Measurements from ENCODE around the gene AGRN.
A peak's percentile ranks its signal among the peaks of the same experiment; 100 is the strongest.
"Not testable (repeated sequence)": the region's sequence is repeated elsewhere in the genome, so short reads cannot be mapped to it uniquely, and the experiment has no call there.

AGRN gene

GRCh38 chr1:1020000-1020404 is at the start of gene AGRN:
Gene AGRN (plus strand): TSS chr1:1020120. CDS start chr1:1020173, 53 bp downstream.
- Mint-ChIP-seq H3K36me3 (ENCODE audit: low read depth) (peaks cover 7% of the 10 kb centered on the region), H3K27me3 (ENCODE audit: low read depth) (peaks cover 10% of the 10 kb centered on the region), H3K27ac (peak within 1 kb of the TSS; percentile 20), H3K4me1 (ENCODE audit: low read depth) (peaks cover 13% of the 10 kb centered on the region), H3K9me3 (no peaks in the 10 kb centered on the region), H3K4me3 (peak within 1 kb of the TSS; percentile 60)

DNA sequence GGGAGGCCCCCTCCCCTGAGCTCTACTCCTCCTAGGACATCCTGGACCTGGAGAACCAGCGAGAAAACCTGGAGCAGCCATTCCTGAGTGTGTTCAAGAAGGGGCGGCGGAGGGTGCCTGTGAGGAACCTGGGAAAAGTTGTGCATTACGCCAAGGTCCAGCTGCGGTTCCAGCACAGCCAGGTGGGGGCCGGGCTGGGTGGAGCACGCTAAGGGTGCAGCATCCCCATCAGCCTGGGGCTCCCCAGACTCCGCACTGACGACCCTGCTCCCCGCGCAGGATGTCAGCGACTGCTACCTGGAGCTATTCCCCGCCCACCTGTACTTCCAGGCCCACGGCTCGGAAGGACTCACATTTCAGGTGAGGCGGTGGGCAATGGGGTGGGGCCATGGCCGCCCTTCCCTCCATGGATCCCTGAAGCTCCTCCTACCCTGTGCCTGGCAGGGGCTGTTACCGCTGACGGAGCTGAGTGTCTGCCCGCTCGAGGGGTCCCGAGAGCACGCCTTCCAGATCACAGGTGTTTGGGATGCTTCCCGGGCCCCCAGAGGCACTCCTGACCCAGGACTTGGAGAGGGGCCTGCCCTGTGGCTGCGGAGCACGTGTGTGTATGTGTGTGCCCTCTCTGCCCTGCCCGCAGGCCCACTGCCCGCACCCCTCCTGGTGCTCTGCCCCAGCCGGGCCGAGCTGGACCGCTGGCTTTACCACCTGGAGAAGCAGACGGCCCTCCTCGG is 49.5 kb upstream of the AGRN start:
- H3K27me3 Mint-ChIP-seq (ENCODE audit: low read depth): peaks cover 10% of the 10 kb centered on the region
- H3K36me3 Mint-ChIP-seq (ENCODE audit: low read depth): peaks cover 1% of the 10 kb centered on the region
- H3K27ac Mint-ChIP-seq: no peak overlapping the region
- H3K4me3 Mint-ChIP-seq: no peak overlapping the region
- H3K4me1 Mint-ChIP-seq (ENCODE audit: low read depth): no peaks in the 10 kb centered on the region
- H3K9me3 Mint-ChIP-seq: no peaks in the 10 kb centered on the region

GRCh38 chr1:970973-971730 is 48.8 kb upstream of the AGRN start:
- Mint-ChIP-seq H3K4me1 (ENCODE audit: low read depth) (peaks cover 4% of the 10 kb centered on the region), H3K4me3 (no peak overlapping the region), H3K27ac (no peak overlapping the region), H3K9me3 (no peaks in the 10 kb centered on the region), H3K27me3 (ENCODE audit: low read depth) (peaks cover 15% of the 10 kb centered on the region), H3K36me3 (ENCODE audit: low read depth) (no peaks in the 10 kb centered on the region)

GRCh38 chr1:971751-972506 is 48.0 kb upstream of the AGRN start:
- Mint-ChIP-seq H3K9me3 (no peaks in the 10 kb centered on the region), H3K27me3 (ENCODE audit: low read depth) (peaks cover 15% of the 10 kb centered on the region), H3K36me3 (ENCODE audit: low read depth) (no peaks in the 10 kb centered on the region), H3K4me3 (no peak overlapping the region), H3K27ac (no peak overlapping the region), H3K4me1 (ENCODE audit: low read depth) (peaks cover 4% of the 10 kb centered on the region)

- H3K9me3 Mint-ChIP-seq: no peaks in the 10 kb centered on the region
- peaks cover 15% of the 10 kb centered on the region for H3K27me3 Mint-ChIP-seq (ENCODE audit: low read depth)
- no peak overlapping the region for H3K4me3 Mint-ChIP-seq
- H3K36me3 Mint-ChIP-seq (ENCODE audit: low read depth): no peaks in the 10 kb centered on the region
- no peak overlapping the region for H3K27ac Mint-ChIP-seq
- peaks cover 4% of the 10 kb centered on the region for H3K4me1 Mint-ChIP-seq (ENCODE audit: low read depth)
Measured at GRCh38 chr1:972726-973458, 47.0 kb upstream of the AGRN start.

DNA sequence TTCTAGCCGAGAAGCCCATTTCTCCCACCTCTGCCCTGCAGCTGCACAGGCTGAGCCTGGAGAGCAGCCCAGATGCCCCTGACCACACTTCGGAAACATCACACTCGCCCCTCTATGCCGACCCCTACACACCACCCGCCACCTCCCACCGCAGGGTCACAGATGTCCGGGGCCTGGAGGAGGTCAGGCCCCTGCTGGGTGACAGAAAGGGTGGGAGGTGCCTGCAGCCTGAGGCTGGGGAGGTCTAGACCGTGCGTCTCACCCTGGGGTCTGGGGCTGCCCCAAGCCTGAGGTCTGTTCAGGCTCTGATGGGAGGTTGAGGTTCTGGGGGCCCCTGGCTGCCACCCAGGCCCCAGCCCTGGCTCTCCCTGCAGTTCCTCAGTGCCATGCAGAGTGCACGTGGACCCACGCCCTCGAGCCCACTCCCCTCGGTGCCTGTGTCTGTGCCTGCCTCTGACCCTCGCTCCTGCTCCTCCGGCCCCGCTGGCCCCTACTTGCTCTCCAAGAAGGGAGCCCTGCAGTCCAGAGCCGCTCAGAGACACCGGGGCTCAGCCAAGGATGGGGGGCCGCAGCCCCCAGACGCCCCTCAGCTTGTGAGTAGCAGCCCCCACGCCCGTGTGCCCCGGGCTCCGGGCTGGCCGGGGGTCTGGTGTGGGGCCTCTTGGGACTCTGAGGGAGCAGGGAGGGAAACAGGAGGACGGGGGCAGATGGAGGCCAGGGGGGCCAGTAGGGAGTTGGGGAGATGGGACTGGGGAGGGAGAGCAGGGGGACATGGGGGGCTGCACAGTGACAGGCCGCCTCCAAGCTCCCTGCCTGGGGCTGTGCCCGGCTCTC is 46.2 kb upstream of the AGRN start:
- H3K9me3 Mint-ChIP-seq: no peaks in the 10 kb centered on the region
- peaks cover 7% of the 10 kb centered on the region for H3K4me1 Mint-ChIP-seq (ENCODE audit: low read depth)
- H3K27me3 Mint-ChIP-seq (ENCODE audit: low read depth): peaks cover 10% of the 10 kb centered on the region
- H3K36me3 Mint-ChIP-seq (ENCODE audit: low read depth): no peaks in the 10 kb centered on the region
- no peak overlapping the region for H3K4me3 Mint-ChIP-seq
- H3K27ac Mint-ChIP-seq: no peak overlapping the region

DNA sequence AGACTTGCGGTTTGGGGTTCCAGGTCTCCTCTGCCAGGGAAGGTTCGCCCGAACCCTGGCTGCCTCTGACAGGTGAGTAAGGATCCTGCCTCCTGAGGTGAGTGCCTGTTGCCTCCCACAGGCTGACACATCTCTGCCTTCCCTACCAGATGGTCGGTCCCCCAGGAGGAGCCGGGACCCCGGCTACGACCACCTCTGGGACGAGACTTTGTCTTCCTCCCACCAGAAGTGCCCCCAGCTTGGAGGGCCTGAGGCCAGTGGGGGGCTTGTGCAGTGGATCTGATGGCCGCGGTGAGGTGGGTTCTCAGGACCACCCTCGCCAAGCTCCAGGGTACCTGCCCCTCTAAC is 45.7 kb upstream of the AGRN start:
- Mint-ChIP-seq H3K9me3 (no peaks in the 10 kb centered on the region), H3K4me3 (no peak overlapping the region), H3K4me1 (ENCODE audit: low read depth) (peaks cover 7% of the 10 kb centered on the region), H3K27ac (no peak overlapping the region), H3K27me3 (ENCODE audit: low read depth) (peaks cover 10% of the 10 kb centered on the region), H3K36me3 (ENCODE audit: low read depth) (no peaks in the 10 kb centered on the region)

DNA sequence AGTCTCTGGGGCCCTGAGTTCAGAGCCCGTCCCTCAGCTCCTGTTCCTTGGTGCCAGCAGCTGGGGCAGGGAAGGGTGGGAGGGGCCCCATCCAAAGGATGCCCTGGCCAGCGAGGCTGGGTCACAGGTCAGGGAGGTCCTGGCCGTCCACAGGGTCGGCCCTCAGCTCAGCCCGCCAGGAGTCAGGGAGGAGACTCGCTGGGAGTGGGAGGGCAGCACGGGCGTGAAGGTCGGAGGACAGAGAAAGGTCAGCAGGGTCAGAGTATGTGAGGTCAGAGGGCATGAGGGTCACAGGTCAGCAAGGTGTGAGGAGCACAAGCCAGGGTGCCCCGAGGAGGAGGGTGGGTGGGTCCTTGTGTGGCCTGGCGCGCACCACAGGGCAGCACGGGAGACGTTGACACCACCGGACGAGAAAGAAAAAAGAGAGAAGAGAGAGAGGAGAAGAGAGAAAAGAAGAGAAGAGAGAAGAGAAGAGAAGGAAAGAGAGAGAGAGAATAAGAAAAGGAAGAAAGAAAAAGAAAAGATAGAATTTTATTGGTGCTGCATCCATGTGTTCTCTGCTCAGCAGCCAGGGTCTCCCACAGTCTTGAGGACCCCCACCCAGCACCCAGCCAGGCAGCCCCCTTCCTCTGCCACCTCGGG is 45.1 kb upstream of the AGRN start:
- no peak overlapping the region for H3K27ac Mint-ChIP-seq
- H3K4me3 Mint-ChIP-seq: no peak overlapping the region
- H3K4me1 Mint-ChIP-seq (ENCODE audit: low read depth): peaks cover 7% of the 10 kb centered on the region
- H3K27me3 Mint-ChIP-seq (ENCODE audit: low read depth): peaks cover 6% of the 10 kb centered on the region
- no peaks in the 10 kb centered on the region for H3K9me3 Mint-ChIP-seq
- no peaks in the 10 kb centered on the region for H3K36me3 Mint-ChIP-seq (ENCODE audit: low read depth)

DNA sequence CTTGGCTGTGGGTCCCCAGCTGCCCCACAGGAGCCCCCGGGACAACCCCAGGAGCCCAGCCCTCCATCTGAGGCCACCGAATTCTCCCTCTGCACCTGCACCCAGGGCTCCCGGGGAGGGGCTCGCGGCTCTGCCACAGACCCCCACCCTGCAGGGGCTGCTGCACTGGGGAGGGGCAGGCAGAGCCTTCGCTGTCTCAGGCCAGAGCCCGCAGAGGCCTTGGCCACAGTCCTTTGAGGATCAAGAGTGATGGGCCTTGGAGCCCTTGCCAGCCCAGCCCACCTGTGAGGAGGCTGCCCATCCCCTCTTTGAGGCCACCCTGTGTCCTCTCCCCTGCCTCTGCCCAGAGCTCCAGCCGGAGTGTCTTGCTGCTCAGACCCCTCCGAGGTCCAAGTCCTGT is 44.6 kb upstream of the AGRN start:
- no peaks in the 10 kb centered on the region for H3K9me3 Mint-ChIP-seq
- H3K4me1 Mint-ChIP-seq (ENCODE audit: low read depth): peaks cover 7% of the 10 kb centered on the region
- peaks cover 5% of the 10 kb centered on the region for H3K27me3 Mint-ChIP-seq (ENCODE audit: low read depth)
- H3K36me3 Mint-ChIP-seq (ENCODE audit: low read depth): no peaks in the 10 kb centered on the region
- H3K27ac Mint-ChIP-seq: no peak overlapping the region
- no peak overlapping the region for H3K4me3 Mint-ChIP-seq

DNA sequence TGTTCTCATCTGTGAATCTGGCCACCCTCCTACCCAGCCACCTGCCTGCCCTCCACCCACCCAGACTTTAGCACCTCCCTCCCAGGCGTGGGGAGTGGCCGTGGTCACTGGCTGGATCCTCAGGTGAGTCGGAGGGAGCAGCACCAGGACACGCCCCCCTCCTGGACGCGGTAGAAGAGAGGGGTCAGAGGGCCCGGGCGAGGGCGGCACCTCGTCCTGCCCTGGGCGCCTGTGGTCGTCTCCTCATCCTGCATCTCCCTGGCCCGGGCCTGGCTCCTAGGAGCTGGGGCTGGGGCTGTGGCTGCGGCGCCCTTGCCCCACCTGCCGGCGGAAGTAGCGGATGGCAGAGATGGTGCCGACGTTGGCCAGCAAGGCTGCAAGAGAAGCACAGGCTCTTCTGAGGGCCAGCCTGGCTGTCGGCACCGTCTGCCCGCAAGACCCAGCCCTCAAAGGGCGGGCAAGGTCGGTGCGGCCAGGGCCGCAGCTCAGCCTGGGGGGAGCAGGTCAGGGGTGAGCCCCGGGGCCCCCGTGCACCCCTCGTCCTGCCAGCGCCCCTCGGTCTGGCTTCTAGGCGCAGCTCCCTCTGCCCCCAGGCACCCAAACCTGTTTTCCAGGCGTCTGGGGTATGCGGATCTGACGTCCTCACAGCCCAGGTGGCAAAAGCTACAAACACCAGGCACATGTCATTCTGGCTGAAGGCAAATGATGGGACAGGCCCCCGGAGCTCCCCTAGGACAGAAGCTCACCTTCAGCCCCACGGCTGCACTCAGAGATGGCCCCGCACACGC is 43.8 kb upstream of the AGRN start:
- H3K4me1 Mint-ChIP-seq (ENCODE audit: low read depth): peaks cover 7% of the 10 kb centered on the region
- peaks cover 5% of the 10 kb centered on the region for H3K27me3 Mint-ChIP-seq (ENCODE audit: low read depth)
- H3K4me3 Mint-ChIP-seq: peak overlapping the region; percentile 49
- H3K36me3 Mint-ChIP-seq (ENCODE audit: low read depth): no peaks in the 10 kb centered on the region
- no peak overlapping the region for H3K27ac Mint-ChIP-seq
- no peaks in the 10 kb centered on the region for H3K9me3 Mint-ChIP-seq

- H3K4me1 Mint-ChIP-seq (ENCODE audit: low read depth); H3K4me3 Mint-ChIP-seq; H3K27me3 Mint-ChIP-seq (ENCODE audit: low read depth); H3K9me3 Mint-ChIP-seq; H3K36me3 Mint-ChIP-seq (ENCODE audit: low read depth); H3K27ac Mint-ChIP-seq: not testable (repeated sequence)
Measured at GRCh38 chr1:976791-977190, 43.1 kb upstream of the AGRN start.

DNA sequence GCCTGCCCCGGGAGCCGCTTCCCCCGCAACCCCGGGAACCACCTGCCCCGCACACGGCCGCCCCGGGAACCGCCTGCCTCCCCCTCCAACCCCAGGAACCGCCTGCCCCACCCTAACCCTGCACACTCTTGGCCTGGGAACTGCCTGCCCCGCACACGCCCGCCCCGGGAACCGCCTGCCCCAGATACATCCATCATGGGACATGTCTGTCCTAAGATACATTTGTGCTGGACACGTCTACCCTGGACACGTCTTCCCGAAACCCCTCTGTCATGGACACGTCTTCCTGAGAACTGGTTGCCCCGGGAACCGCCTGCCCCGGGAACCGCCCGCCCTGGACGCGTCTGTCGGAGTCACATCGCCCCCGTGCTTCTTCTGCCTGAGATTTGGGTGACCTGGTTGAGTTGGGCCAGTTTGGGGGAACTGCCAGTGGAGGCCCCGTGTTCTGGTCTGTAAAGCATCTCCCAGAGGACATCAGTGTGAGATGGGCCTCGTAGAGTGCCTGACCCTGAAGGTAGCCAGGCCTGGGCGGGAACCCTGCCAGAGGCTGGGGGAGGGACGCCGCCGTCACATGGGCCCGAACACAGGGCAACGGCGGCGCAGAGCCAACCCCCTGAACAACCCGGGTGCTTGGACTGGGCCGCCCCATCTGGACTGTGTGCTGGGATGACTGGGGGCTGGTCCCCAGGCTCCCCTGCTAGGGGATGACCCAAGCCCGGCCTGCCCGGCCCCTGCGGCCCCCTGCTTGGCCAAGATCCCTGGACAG is 41.7 kb upstream of the AGRN start:
- peak overlapping the region; percentile 69 for H3K27ac Mint-ChIP-seq

More for the DNA sequence above, 41.7 kb upstream of the AGRN start:
- H3K36me3 Mint-ChIP-seq (ENCODE audit: low read depth): no peaks in the 10 kb centered on the region
- no peak overlapping the region for H3K4me3 Mint-ChIP-seq
- peaks cover 5% of the 10 kb centered on the region for H3K27me3 Mint-ChIP-seq (ENCODE audit: low read depth)
- H3K9me3 Mint-ChIP-seq: no peaks in the 10 kb centered on the region
- peaks cover 7% of the 10 kb centered on the region for H3K4me1 Mint-ChIP-seq (ENCODE audit: low read depth)
